Activated B cell treated with CpG ODN at 0.5 μM for 24 hours (primary cell): ENCODE data around the gene USP47. TPM values are rescaled to one million over a fixed set of nuclear protein-coding genes. Genes with fewer than 3 reads are reported as not detected.

Experiments
- ATAC-seq: fragments of 200-7000 bp; cut with Tn5 transposase; one replicate; pipeline ENCODE4 v1.10.0; 2021; ENCODE audit warnings: low read depth, mild to moderate bottlenecking, moderate library complexity
- CTCF ChIA-PET: fragments of 350-600 bp; sonication (Branson Sonifier 250); formaldehyde crosslinking; loops from one replicate; lab custom pipeline; 2021; ENCODE audit warnings: antibody characterized with exemption; lab: Charles Lee
- POLR2A ChIA-PET: fragments of 350-600 bp; sonication (Branson Sonifier 250); formaldehyde crosslinking; loops from one replicate; lab custom pipeline; 2021; ENCODE audit warnings: antibody characterized with exemption; lab: Charles Lee
- DNase-seq: peaks from one replicate; pipeline ENCODE4 v3.0.0; 2022
- H3K27ac Mint-ChIP-seq: one replicate; pipeline ENCODE4 v1.8.0; 2020; ENCODE audit warnings: mixed read lengths
- H3K27me3 Mint-ChIP-seq: one replicate; pipeline ENCODE4 v1.8.0; 2021; ENCODE audit warnings: mixed read lengths
- H3K36me3 Mint-ChIP-seq: one replicate; pipeline ENCODE4 v1.8.0; 2021; ENCODE audit warnings: low read depth, mixed read lengths
- H3K4me1 Mint-ChIP-seq: one replicate; pipeline ENCODE4 v1.8.0; 2021; ENCODE audit warnings: mixed read lengths
- H3K4me3 Mint-ChIP-seq: one replicate; pipeline ENCODE4 v1.8.0; 2020; ENCODE audit warnings: mild to moderate bottlenecking, mixed read lengths
- H3K9me3 Mint-ChIP-seq: one replicate; pipeline ENCODE4 v1.8.0; 2020; ENCODE audit warnings: mixed read lengths
- CTCF ChIP-seq: fragments of 200-600 bp; IDR thresholded peaks from one replicate; pipeline ENCODE4 v1.8.0; 2022; ENCODE audit warnings: antibody characterized with exemption, mild to moderate bottlenecking
- intact Hi-C: fragments of 100-400 bp; cut with micrococcal nuclease; formaldehyde crosslinking; loops from one replicate; pipeline ENCODE4 v1.15.1; 2024
- total RNA-seq: library from RNA; stranded (reverse); gene quantifications from 2 replicates; pipeline ENCODE4 v1.2.3, GENCODE V29; 2022

Gene USP47
- total RNA-seq, 1 donor from 2014 or later: 48.5 TPM

GRCh38 chr11:12006552-12007229 is 164.9 kb downstream of the USP47 start:
- DNase-seq: no peak
- Mint-ChIP-seq H3K4me3 (no peak overlapping the region), H3K27me3 (peaks cover 51% of the 10 kb centered on the region), H3K4me1 (peaks cover 6% of the 10 kb centered on the region), H3K27ac (no peak overlapping the region), H3K36me3 (no peaks in the 10 kb centered on the region), H3K9me3 (no peaks in the 10 kb centered on the region)
- no peak for ATAC-seq
- intact Hi-C loops: no loop called here
- ChIA-PET POLR2A (no interaction called here), CTCF (no interaction called here)
- no peak for TF ChIP-seq CTCF

- ChIA-PET CTCF (no interaction called here), POLR2A (no interaction called here)
- DNase-seq (no peak), ATAC-seq (no peak)
- H3K27me3 Mint-ChIP-seq: peaks cover 51% of the 10 kb centered on the region
- no peak for TF ChIP-seq CTCF
- H3K4me1 Mint-ChIP-seq: peaks cover 6% of the 10 kb centered on the region
- H3K4me3 Mint-ChIP-seq: no peak overlapping the region
- no peak overlapping the region for H3K27ac Mint-ChIP-seq
- no peaks in the 10 kb centered on the region for H3K36me3 Mint-ChIP-seq
- intact Hi-C loops: no loop called here
- H3K9me3 Mint-ChIP-seq: no peaks in the 10 kb centered on the region
Measured at GRCh38 chr11:12007230-12007593, 165.4 kb downstream of the USP47 start.

GRCh38 chr11:12007769-12008737 is 166.3 kb downstream of the USP47 start, which contains the start of gene DKK3:
Gene DKK3 (minus strand): TSS chr11:12008626. CDS start chr11:12008582, 44 bp downstream.
- ChIA-PET POLR2A (no interaction called here), CTCF (no interaction called here)
- Mint-ChIP-seq H3K4me3 (no peak within 1 kb of the TSS), H3K36me3 (no peaks in the 10 kb centered on the region), H3K27ac (no peak within 1 kb of the TSS), H3K27me3 (peaks cover 51% of the 10 kb centered on the region), H3K9me3 (no peaks in the 10 kb centered on the region), H3K4me1 (peaks cover 6% of the 10 kb centered on the region)
- ATAC-seq: no peak
- intact Hi-C loops: no loop called here
- DNase-seq: no peak
- no peak for TF ChIP-seq CTCF

Other genes starting within 250 kb of the USP47 start
- not detected in 2 replicates for gene GALNT18, start 220.0 kb upstream of the USP47 start, total RNA-seq
- gene DKK3, start 166.7 kb downstream of the USP47 start, total RNA-seq: 0.12 TPM in 1 of 2 replicates, not detected in the other